Mucosa of stomach (tissue), 1 donor: Measurements from ENCODE around the gene ATG7.
"Not testable (repeated sequence)": the region's sequence is repeated elsewhere in the genome, so short reads cannot be mapped to it uniquely, and the experiment has no call there.

Experiments
- H3K27me3 ChIP-seq: one replicate; pipeline ENCODE4 v1.7.0; 2013; ENCODE audit warnings: mild to moderate bottlenecking, low read length; ENCODE audit not compliant: control insufficient read depth, insufficient read depth
- H3K36me3 ChIP-seq: one replicate; pipeline ENCODE4 v1.7.0; 2013; ENCODE audit warnings: low read length; ENCODE audit not compliant: control insufficient read depth, insufficient read depth
- H3K4me1 ChIP-seq: one replicate; pipeline ENCODE4 v1.7.0; 2013; ENCODE audit warnings: mild to moderate bottlenecking, low read length; ENCODE audit not compliant: control insufficient read depth, insufficient read depth
- H3K4me3 ChIP-seq: one replicate; pipeline ENCODE4 v1.7.0; 2013; ENCODE audit warnings: low read length
- H3K9ac ChIP-seq: one replicate; pipeline ENCODE4 v1.7.0; 2013; ENCODE audit warnings: mild to moderate bottlenecking, low read length, moderate library complexity
- H3K9me3 ChIP-seq: one replicate; pipeline ENCODE4 v1.7.0; 2013; ENCODE audit warnings: mild to moderate bottlenecking, low read length, moderate library complexity; ENCODE audit not compliant: control insufficient read depth
- donor health status: Pancreatic carcinoma.

The ATG7 gene

DNA sequence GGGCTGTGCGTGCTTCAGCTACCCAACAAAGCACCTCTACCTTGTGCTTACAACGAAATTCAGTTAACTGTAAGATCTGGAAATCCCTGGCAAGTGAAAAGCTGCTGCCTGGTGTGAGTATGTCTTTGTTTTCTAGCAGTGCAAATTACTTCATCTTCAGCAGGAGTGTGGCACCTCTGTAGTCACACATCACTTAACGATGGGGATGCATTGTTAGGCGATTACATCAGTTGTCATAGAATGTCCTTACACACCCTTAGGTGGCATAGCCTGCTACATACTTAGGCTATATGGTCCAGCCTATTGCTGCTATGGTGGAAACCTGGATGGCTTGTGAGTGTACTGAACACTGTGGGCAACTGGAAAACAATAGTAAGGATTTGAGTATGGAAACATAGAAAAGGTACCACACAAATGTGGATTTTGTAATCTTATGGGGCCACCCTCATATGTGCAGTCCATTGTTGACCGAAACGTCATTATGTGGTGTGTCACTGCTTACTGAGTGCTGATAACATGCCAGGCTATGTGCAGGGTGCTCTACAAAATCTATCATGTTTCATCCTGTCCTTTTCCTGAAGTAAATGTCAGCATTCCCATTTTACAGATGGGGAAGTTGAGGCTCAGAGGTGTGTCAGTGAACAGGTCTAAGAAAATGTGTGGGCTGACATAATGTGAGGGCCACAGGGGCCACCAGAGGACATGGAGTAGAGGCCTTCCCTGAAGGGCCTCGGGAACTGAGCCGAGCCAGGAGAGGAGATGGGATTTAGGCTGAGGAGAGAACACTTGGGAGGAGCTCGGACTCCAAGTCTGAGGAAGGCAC lies 198.0 kb downstream of the ATG7 start:
- no peaks in the 10 kb centered on the region for H3K4me1 ChIP-seq
- H3K36me3 ChIP-seq: no peaks in the 10 kb centered on the region
- H3K27me3 ChIP-seq: no peaks in the 10 kb centered on the region
- H3K4me3 ChIP-seq: no peak overlapping the region
- no peaks in the 10 kb centered on the region for H3K9me3 ChIP-seq
- H3K9ac ChIP-seq: no peak overlapping the region

DNA sequence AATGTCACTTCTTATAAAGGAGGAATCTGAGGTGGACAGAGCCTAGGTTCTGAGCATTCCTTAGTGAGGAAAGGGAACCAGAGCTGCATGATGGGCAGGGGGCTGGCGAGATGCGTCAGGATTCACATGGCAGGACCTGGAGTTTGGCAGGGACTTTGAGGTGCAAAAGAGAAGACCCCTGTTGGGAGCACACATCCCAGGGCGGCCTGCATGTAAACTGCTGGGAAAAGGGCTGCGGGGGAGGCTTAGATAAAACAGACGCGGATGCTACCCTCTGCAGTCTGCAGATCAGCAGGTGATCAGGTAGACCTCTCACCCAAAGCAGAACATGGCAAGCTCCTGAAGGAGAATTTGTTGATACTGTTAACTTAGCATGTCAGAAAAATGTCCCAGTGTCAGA lies 203.1 kb downstream of the ATG7 start:
- Histone ChIP-seq H3K9ac (no peak overlapping the region), H3K4me1 (peaks cover 35% of the 10 kb centered on the region), H3K9me3 (no peaks in the 10 kb centered on the region), H3K36me3 (no peaks in the 10 kb centered on the region), H3K27me3 (no peaks in the 10 kb centered on the region), H3K4me3 (no peak overlapping the region)

DNA sequence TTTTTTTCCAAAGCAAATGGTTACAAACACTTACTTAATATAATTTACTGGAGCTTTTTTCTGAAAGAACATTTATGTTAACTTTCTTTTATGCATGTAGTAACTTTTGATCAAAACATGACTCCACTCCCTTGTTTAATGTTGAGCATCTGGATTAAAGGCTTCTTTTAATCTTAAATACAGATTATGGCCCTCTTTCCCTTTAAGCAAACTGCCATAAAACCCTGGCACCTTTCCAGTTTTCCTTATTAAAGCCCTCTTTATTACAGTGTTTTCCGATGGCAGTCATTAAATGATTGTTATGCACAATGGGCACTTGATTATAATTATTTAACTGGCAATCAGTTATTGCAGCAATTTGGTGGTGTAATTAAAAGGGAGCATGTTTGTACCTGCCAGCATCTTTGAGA lies 204.5 kb downstream of the ATG7 start:
- Histone ChIP-seq H3K9ac (no peak overlapping the region), H3K36me3 (no peaks in the 10 kb centered on the region), H3K9me3 (no peaks in the 10 kb centered on the region), H3K4me1 (peaks cover 49% of the 10 kb centered on the region), H3K27me3 (no peaks in the 10 kb centered on the region), H3K4me3 (no peak overlapping the region)

DNA sequence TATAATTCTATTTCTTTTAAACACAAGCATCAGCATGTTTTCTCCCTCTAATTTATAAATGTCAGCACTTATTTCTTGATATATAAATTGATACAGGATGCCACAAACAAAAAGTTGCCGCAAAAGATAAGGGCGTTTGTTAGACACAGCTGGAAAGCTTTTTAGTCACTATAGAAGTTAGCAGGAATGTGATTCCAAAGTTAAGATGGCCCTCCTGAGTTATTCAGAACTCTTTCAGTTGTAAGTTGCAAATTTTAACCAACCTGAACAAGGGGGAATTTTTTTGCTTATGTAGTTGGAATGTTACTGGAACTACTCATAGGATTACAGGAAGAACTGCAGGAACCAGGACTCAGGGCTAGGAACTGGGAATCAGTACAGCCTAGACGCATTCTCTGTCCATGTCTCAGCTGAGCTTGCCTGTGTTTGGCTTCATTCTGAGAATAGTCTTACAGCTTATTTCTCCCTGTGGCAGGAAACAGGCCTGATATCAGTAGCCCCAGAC lies 205.3 kb downstream of the ATG7 start:
- Histone ChIP-seq H3K9ac (no peak overlapping the region), H3K4me3 (no peak overlapping the region), H3K36me3 (no peaks in the 10 kb centered on the region), H3K27me3 (no peaks in the 10 kb centered on the region), H3K4me1 (peaks cover 56% of the 10 kb centered on the region), H3K9me3 (no peaks in the 10 kb centered on the region)

DNA sequence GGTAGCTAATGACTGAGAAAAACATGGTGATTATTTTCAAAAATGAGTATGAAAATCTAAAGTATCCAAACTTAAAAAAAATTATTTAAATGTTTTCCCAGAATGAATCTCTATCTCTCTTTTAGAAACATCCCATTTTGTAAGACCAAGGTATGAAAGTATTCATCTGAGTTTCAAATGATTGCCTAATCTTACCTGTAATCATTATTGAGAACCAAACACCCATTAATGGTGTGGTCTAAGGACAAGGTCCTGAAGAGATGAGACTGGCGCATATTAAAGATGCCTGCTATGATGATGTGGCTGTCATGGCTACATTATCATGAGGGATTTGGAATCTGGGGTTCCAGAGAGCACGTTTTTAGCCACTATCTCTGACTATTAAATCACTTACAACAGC lies 206.0 kb downstream of the ATG7 start:
- H3K4me1 ChIP-seq: peaks cover 61% of the 10 kb centered on the region

DNA sequence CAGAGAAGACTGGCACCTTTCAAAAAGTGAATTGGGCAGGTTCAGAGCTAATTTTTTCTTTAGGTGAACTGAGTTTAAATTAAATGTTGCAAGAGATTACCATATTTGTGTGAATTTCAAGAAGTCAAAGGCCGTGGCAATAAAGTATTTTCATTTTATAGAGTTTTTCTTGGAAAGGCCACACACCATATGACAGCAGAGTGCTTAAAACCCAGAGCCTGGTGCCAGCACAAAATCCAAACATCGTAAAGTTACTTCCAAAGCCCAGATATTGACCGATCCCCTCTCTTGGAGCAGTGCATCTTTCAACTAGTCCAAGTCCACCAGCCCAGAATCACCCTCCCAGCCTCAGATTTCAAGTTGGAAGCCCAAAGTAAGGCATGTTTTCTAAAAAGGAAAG lies 207.0 kb downstream of the ATG7 start:
- no peak overlapping the region for H3K9ac ChIP-seq
- H3K4me1 ChIP-seq: peaks cover 61% of the 10 kb centered on the region
- no peaks in the 10 kb centered on the region for H3K36me3 ChIP-seq
- no peaks in the 10 kb centered on the region for H3K9me3 ChIP-seq
- H3K27me3 ChIP-seq: no peaks in the 10 kb centered on the region
- no peak overlapping the region for H3K4me3 ChIP-seq

More for the DNA sequence above, 206.0 kb downstream of the ATG7 start:
- H3K27me3 ChIP-seq: no peaks in the 10 kb centered on the region
- H3K36me3 ChIP-seq: no peaks in the 10 kb centered on the region
- H3K9ac ChIP-seq: no peak overlapping the region
- no peaks in the 10 kb centered on the region for H3K9me3 ChIP-seq
- H3K4me3 ChIP-seq: no peak overlapping the region

DNA sequence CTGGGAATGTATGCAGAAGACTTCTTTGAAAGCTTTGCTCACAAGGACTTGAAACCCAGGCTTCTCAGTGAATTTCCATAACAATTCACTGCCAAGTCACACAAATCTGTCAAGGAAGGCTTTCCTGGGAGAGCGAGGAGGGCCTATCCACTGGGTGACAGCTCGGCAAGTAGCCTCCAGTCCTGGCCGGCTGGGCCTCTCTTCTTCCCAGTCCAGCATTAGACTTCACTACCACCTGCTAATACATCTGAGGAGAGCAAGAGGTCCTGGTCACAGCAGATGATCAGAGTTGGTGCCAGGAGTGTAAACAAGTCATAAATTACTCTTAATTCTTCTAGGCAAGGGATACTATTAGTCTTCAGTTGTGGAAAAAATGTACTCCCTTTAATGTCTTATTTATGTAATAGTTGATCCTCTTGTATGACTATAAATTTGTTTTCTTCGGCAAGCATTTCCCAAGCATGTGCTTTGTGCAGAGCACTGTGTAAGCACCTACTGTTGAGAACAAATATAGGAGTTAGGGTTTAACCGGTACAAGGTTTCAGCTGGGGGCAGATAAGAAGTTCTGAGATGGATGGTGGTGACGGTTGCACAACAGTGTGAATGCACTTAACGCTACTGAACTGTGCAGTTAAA lies 208.6 kb downstream of the ATG7 start:
- H3K9me3 ChIP-seq: no peaks in the 10 kb centered on the region
- H3K4me3 ChIP-seq: no peak overlapping the region
- H3K4me1 ChIP-seq: peaks cover 58% of the 10 kb centered on the region
- H3K27me3 ChIP-seq: no peaks in the 10 kb centered on the region
- H3K36me3 ChIP-seq: no peaks in the 10 kb centered on the region
- no peak overlapping the region for H3K9ac ChIP-seq

DNA sequence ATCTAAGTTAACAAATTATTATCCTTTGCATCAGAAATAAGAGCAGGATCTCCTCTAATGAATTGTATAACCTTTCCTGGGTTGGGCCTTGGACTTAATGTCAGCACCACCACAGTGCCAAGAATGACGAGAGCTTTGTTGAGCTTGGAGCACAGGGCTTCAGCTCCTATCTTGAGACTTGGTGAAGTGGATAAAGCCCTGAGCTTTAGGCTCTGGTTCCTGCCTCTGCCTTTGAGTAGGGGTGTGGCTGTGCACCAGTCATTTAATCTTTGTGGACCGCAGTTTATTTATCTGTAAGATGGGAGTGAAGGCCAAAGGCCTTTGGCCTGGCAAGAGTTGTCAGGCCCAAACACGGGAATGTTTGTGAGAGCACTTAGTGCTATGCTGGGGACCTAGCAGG lies 209.4 kb downstream of the ATG7 start:
- Histone ChIP-seq H3K9me3 (no peaks in the 10 kb centered on the region), H3K27me3 (no peaks in the 10 kb centered on the region), H3K4me3 (no peak overlapping the region), H3K36me3 (no peaks in the 10 kb centered on the region), H3K4me1 (peaks cover 50% of the 10 kb centered on the region), H3K9ac (no peak overlapping the region)

DNA sequence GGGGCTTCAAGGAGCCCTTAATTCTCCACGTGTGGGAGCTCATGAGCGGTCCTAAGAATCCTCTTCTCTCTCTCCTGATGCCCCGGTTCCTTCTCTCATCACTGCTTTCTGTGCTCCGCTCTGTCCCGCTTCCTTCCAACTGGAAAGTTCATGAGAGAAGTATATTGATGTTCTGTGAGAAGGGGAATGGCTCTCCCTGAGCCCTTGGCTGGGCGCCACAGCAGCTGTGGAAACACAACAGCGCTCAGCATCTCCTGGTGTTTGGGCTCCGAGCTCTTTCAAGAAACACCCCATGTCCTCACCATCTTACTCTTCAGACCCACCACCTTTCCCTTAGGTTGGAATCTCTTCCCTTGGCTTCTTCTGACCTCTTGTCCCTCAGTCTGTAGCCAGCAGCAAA lies 209.8 kb downstream of the ATG7 start:
- peaks cover 46% of the 10 kb centered on the region for H3K4me1 ChIP-seq
- H3K27me3 ChIP-seq: no peaks in the 10 kb centered on the region
- no peaks in the 10 kb centered on the region for H3K9me3 ChIP-seq
- H3K9ac ChIP-seq: no peak overlapping the region
- no peak overlapping the region for H3K4me3 ChIP-seq
- no peaks in the 10 kb centered on the region for H3K36me3 ChIP-seq

DNA sequence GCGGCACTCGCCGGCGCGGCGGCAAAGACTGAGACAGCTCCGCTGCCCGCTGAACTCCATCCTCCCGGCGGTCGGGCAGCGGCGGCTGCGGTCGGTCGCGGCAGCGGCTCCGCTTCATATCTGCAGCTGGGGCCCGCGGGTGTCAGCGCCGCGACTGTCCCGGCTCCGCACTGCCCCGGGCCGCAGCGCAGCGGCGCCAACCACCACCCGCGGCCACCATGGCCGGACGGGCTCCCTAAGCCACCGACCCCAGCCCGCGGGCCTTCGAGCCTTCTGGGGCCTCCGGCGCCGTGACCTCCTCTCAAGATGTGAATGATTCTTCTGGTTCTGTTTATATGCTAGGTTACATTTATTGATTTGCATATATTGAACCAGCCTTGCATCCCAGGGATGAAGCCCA lies 216.2 kb downstream of the ATG7 start:
- not testable (repeated sequence) for H3K9ac ChIP-seq, H3K27me3 ChIP-seq, H3K4me1 ChIP-seq, H3K36me3 ChIP-seq, H3K4me3 ChIP-seq, H3K9me3 ChIP-seq

DNA sequence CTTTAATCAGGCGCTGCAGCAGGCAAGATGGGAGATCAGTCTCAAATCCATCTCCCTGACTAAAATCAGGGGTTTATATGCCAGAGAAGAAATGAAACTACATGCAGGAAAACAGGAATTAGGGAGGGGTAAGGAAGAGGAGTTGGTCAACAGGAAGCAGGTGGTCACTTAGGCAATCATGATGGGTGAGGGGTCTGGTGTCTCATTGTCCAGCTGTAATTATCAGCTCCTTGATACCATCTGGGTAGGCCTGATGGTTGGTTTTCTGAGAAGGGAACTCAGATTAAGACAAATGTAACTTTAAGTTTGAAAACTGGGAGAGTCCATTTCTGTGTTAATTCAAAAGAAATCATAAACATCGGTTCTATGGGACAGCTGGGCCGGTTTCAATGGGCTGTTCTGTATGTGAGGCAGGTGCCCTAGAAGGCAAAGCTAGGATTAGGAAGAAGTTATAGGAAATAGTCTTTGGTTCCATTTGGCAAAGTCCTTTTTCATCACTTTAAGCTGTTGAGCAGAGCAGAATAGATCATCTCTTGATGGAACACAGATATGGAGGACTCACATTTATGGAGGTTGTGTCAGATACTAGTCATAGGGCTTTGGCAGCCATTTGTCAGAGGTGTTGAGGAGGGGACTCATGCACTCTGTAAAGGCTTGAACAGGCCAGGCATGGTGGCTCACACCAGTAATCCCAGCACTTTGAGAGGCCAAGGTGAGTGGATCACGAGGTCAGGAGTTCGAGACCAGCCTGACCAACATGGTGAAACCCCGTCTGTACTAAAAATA lies 222.1 kb downstream of the ATG7 start:
- peaks cover 17% of the 10 kb centered on the region for H3K4me1 ChIP-seq
- no peaks in the 10 kb centered on the region for H3K9me3 ChIP-seq
- H3K4me3 ChIP-seq: no peak overlapping the region
- H3K36me3 ChIP-seq: no peaks in the 10 kb centered on the region
- H3K27me3 ChIP-seq: no peaks in the 10 kb centered on the region
- H3K9ac ChIP-seq: no peak overlapping the region
